Measurements from ENCODE around the gene SNRPA1. TPM values are rescaled to one million over a fixed set of nuclear protein-coding genes. Genes with fewer than 3 reads are reported as not detected.

The SNRPA1 gene
- total and polyA plus RNA-seq, 2 experiments from 2014 or later = 36.6 to 131 TPM

DNA sequence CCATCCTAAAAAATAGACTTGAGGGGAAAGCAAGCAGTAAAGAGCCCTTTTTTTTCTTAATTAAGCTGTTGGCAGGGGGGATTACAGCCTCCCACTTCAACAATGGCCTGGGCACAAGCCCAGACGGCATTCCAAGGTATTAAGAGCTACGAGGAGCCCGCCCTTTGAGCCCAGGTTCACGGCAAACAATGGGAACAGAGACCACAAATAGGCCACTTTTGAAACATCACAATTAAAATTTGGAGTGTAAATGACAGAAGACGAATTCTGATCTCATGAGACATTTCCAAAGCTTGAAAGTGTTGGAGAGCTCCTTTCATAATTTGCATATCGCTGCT lies 52.1 kb downstream of the SNRPA1 start:
- Histone ChIP-seq H3K9me3 (ENCODE audit: low read depth) (no peaks in the 10 kb centered on the region), H3K27ac (no peak overlapping the region), H3K4me1 (ENCODE audit: low read depth) (peaks cover 52% of the 10 kb centered on the region), H3K4me3 (no peak overlapping the region), H3K27me3 (no peaks in the 10 kb centered on the region), H3K36me3 (no peaks in the 10 kb centered on the region)
- TF ChIP-seq, protein P1, sequence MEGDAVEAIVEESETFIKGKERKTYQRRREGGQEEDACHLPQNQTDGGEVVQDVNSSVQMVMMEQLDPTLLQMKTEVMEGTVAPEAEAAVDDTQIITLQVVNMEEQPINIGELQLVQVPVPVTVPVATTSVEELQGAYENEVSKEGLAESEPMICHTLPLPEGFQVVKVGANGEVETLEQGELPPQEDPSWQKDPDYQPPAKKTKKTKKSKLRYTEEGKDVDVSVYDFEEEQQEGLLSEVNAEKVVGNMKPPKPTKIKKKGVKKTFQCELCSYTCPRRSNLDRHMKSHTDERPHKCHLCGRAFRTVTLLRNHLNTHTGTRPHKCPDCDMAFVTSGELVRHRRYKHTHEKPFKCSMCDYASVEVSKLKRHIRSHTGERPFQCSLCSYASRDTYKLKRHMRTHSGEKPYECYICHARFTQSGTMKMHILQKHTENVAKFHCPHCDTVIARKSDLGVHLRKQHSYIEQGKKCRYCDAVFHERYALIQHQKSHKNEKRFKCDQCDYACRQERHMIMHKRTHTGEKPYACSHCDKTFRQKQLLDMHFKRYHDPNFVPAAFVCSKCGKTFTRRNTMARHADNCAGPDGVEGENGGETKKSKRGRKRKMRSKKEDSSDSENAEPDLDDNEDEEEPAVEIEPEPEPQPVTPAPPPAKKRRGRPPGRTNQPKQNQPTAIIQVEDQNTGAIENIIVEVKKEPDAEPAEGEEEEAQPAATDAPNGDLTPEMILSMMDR (IDR thresholded peaks at IDR 0.05; ENCODE audit: low read depth, low read length) = no peak
- DNase-seq (ENCODE audit: low read depth in 1 of 2, low spot score in 1 of 2) = no peak

DNA sequence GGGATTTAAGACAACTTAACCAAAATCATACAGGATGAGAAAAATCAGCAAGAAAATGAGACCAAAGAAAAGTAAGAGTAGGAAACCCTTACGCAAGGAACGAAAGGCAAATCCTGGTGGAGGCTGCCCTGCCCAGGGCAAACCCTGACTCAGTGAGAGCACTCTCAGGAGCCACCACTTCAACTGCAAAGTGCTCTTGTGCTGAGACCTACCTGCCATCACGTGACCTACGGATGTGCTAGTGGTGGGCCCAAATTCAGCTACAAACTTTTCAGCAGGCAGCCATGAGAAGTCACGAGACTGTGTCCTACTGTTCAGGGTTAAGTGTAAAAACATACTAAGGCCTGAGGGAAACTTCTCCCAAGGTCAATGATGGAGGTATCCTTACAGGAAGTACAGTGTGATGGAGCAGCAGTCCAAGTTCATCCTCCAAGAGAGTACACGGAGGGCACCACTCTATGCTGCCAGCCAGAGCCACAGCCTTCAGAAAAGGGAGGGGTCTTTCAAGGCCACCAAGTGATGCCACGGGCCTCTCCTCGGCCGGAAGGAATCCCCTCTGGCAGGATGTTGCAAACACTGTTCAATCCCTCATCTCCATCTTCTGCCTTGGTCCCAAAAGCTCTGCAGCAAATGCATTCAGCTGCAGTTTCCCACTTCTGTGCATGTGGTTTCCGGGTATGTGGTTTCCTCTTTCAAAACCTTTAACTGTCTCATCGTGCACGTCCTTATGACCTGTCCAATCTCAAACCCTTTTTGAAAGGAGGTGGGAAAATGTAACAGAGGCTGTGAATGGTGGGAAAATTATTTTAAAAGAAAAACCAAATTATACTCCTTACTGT lies 52.7 kb downstream of the SNRPA1 start:
- Histone ChIP-seq H3K27ac (no peak overlapping the region), H3K4me1 (ENCODE audit: low read depth) (peaks cover 47% of the 10 kb centered on the region), H3K27me3 (no peaks in the 10 kb centered on the region), H3K36me3 (no peaks in the 10 kb centered on the region), H3K4me3 (no peak overlapping the region), H3K9me3 (ENCODE audit: low read depth) (no peaks in the 10 kb centered on the region)
- TF ChIP-seq, protein P1 (IDR thresholded peaks at IDR 0.05; ENCODE audit: low read depth, low read length) = no peak
- peak in 1 of 2 donors; percentile 82 for DNase-seq (ENCODE audit: low read depth in 1 of 2, low spot score in 1 of 2)

DNA sequence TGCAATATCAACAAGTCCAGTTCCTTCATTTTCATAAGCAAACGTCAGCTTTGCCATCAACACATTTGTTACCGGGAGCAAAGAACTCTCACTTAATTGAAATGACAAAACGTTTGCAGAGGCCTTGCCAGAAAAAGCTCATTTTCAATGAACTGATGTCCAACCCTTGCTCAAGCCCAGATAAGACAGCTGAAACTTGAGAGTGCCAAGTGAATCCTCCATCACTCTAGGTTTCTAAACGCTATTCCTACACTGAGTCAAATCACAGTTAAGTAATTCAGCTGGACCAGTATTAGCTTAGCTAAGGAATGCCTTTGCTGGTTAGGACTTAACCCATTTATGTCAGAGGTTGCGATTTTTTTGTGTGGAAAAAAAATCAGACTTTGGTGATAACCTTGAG lies 54.7 kb downstream of the SNRPA1 start:
- TF ChIP-seq, protein P1 (IDR thresholded peaks at IDR 0.05; ENCODE audit: low read depth, low read length) = no peak
- no peaks in the 10 kb centered on the region for H3K9me3 ChIP-seq (ENCODE audit: low read depth)
- H3K4me3 ChIP-seq = no peak overlapping the region
- peak in 1 of 2 donors; percentile 92 for DNase-seq (ENCODE audit: low read depth in 1 of 2, low spot score in 1 of 2)
- no peaks in the 10 kb centered on the region for H3K36me3 ChIP-seq
- no peak overlapping the region for H3K27ac ChIP-seq
- H3K4me1 ChIP-seq (ENCODE audit: low read depth) = peaks cover 36% of the 10 kb centered on the region
- H3K27me3 ChIP-seq = no peaks in the 10 kb centered on the region

DNA sequence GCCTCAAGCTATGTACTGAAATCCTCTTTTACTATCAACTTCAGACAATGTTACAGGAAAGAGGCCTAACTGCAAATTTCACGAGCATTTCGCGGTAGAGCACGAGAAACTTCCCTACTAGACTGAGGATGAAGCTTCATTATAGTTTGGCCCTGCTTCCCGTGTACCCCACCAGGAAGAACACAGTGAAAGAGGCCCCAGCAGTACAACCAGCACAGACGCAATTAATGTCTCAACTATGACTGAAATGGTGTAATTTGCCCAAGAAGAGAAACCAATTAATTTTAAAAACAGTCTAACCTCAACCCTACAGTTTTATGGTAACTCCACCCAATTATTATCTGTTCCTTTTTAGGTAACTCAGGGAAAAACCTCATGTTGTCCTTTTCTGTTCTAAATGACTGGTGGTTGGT lies 55.3 kb downstream of the SNRPA1 start:
- peaks cover 3% of the 10 kb centered on the region for H3K36me3 ChIP-seq
- peaks cover 30% of the 10 kb centered on the region for H3K4me1 ChIP-seq (ENCODE audit: low read depth)
- DNase-seq (ENCODE audit: low read depth in 1 of 2, low spot score in 1 of 2) = no peak
- H3K27me3 ChIP-seq = no peaks in the 10 kb centered on the region
- H3K9me3 ChIP-seq (ENCODE audit: low read depth) = no peaks in the 10 kb centered on the region
- no peak overlapping the region for H3K27ac ChIP-seq
- TF ChIP-seq, protein P1 (IDR thresholded peaks at IDR 0.05; ENCODE audit: low read depth, low read length) = no peak
- H3K4me3 ChIP-seq = no peak overlapping the region

DNA sequence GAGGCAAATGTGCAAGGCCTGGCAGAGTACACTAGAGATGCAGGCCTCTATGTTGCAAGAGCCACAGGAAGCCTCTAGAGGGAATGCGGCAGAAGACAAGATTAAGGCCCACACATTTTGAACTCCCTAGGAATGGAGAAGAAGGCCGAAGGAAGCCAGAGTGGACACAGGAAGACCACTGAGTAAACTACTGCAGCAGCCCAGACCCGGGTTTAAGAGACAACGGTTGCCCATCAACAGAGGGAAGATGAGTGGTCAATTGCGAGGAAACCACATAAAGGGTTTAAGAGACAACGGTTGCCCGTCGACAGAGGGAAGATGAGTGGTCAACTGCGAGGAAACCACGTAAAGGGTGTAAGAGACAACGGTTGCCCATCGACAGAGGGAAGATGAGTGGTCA lies 57.8 kb downstream of the SNRPA1 start:
- Histone ChIP-seq H3K36me3 (peaks cover 8% of the 10 kb centered on the region), H3K4me1 (ENCODE audit: low read depth) (peaks cover 20% of the 10 kb centered on the region), H3K4me3 (no peak overlapping the region), H3K27ac (no peak overlapping the region), H3K9me3 (ENCODE audit: low read depth) (no peaks in the 10 kb centered on the region), H3K27me3 (no peaks in the 10 kb centered on the region)
- DNase-seq (ENCODE audit: low read depth in 1 of 2, low spot score in 1 of 2) = peak in 1 of 2 donors; percentile 68
- TF ChIP-seq, protein P1 (IDR thresholded peaks at IDR 0.05; ENCODE audit: low read depth, low read length) = no peak
